Adipose tissue (tissue), 3 donors: ENCODE results near the gene KCNMA1. TPM values are rescaled to one million over a fixed set of nuclear protein-coding genes. Genes with fewer than 3 reads are reported as not detected.

Experiments
- H3K27ac ChIP-seq: one replicate; pipeline ENCODE4 v1.5.1; 2013; ENCODE audit warnings: low read depth, low read length
- WGBS, 3 donors: extraction: QIAGEN DNeasy Blood & Tissue Kit; methylation state at CpG; one replicate each; pipeline ENCODE4 v1.1.7; 2013; 5-methylcytosine and 5-hydroxymethylcytosine counted together
- polyA plus RNA-seq, 3 donors: library from polyadenylated mRNA; stranded (reverse); fragments of 200-250 nt; gene quantifications; one replicate each; pipeline ENCODE4 v1.2.3, GENCODE V29; 2013
- donor health status: healthy with polysubstance abuse.
- donor health status: Bipolar disorder and iron deficiency.
- donor health status: healthy.

KCNMA1 gene
- polyA plus RNA-seq, 3 donors = 2.5 to 5.1 (median 3.8) TPM

GRCh38 chr10:77234599-77234998 is 403.0 kb downstream of the KCNMA1 start:
- no peak overlapping the region for H3K27ac ChIP-seq
- WGBS, 3 donors = 16 to 84% (median 78%) methylated on average over 1 of the region's 1 CpG

GRCh38 chr10:77233466-77233865 is 404.1 kb downstream of the KCNMA1 start:
- no peak overlapping the region for H3K27ac ChIP-seq
- 95 to 97% (median 95%) methylated on average over 7 of the region's 7 CpGs for WGBS, 3 donors

- H3K27ac ChIP-seq = no peak overlapping the region
- WGBS, 3 donors = 79 to 95% (median 83%) methylated on average over 3 of the region's 3 CpGs
Observed at GRCh38 chr10:77231884-77232610, 405.6 kb downstream of the KCNMA1 start.

- 90 to 98% (median 93%) methylated on average over 3 of the region's 3 CpGs for WGBS, 3 donors
- H3K27ac ChIP-seq = no peak overlapping the region
Observed at GRCh38 chr10:77231375-77231774, 406.2 kb downstream of the KCNMA1 start.

- H3K27ac ChIP-seq = no peak overlapping the region
- WGBS, 3 donors = 82 to 91% (median 84%) methylated on average over 5 of the region's 5 CpGs
Observed at GRCh38 chr10:77230194-77230593, 407.4 kb downstream of the KCNMA1 start.

- H3K27ac ChIP-seq = no peak overlapping the region
- WGBS, 3 donors = 89 to 93% (median 93%) methylated on average over 3 of the region's 3 CpGs
Observed at GRCh38 chr10:77229704-77230103, 407.9 kb downstream of the KCNMA1 start.

- WGBS, 3 donors = 74 to 91% (median 90%) methylated on average over 5 of the region's 5 CpGs
- no peak overlapping the region for H3K27ac ChIP-seq
Observed at GRCh38 chr10:77228559-77228958, 409.0 kb downstream of the KCNMA1 start.

- no peak overlapping the region for H3K27ac ChIP-seq
Observed at GRCh38 chr10:77226853-77227565, 410.6 kb downstream of the KCNMA1 start.

- H3K27ac ChIP-seq = no peak overlapping the region
- WGBS, 3 donors = 46 to 70% (median 58%) methylated on average over 4 of the region's 4 CpGs
Observed at GRCh38 chr10:77226452-77226851, 411.2 kb downstream of the KCNMA1 start.

- WGBS, 3 donors = 68 to 81% (median 80%) methylated on average over 2 of the region's 2 CpGs
Observed at GRCh38 chr10:77226020-77226419, 411.6 kb downstream of the KCNMA1 start.

GRCh38 chr10:77223526-77224460 is 413.8 kb downstream of the KCNMA1 start:
- WGBS, 3 donors = 63 to 87% (median 65%) methylated on average over 9 of the region's 9 CpGs
- no peak overlapping the region for H3K27ac ChIP-seq

More at GRCh38 chr10:77226020-77226419, 411.6 kb downstream of the KCNMA1 start:
- H3K27ac ChIP-seq = no peak overlapping the region

- WGBS, 3 donors = 65 to 81% (median 70%) methylated on average over 2 of the region's 2 CpGs
- no peak overlapping the region for H3K27ac ChIP-seq
Observed at GRCh38 chr10:77220150-77220549, 417.5 kb downstream of the KCNMA1 start.

GRCh38 chr10:77219046-77219445 is 418.6 kb downstream of the KCNMA1 start:
- H3K27ac ChIP-seq = no peak overlapping the region
- WGBS, 3 donors = 87 to 95% (median 88%) methylated on average over 6 of the region's 6 CpGs

GRCh38 chr10:77214799-77215198 is 422.8 kb downstream of the KCNMA1 start:
- 71 to 92% (median 89%) methylated on average over 1 of the region's 1 CpG for WGBS, 3 donors
- H3K27ac ChIP-seq = no peak overlapping the region

- H3K27ac ChIP-seq = no peak overlapping the region
Observed at GRCh38 chr10:77212632-77213031, 425.0 kb downstream of the KCNMA1 start.

GRCh38 chr10:77210645-77211044 is 427.0 kb downstream of the KCNMA1 start:
- H3K27ac ChIP-seq = no peak overlapping the region

More at GRCh38 chr10:77212632-77213031, 425.0 kb downstream of the KCNMA1 start:
- 85 to 96% (median 87%) methylated on average over 5 of the region's 5 CpGs for WGBS, 3 donors

- no peak overlapping the region for H3K27ac ChIP-seq
- 87 to 100% (median 89%) methylated on average over 2 of the region's 2 CpGs for WGBS, 3 donors
Observed at GRCh38 chr10:77208684-77209256, 428.8 kb downstream of the KCNMA1 start.

GRCh38 chr10:77207828-77208185 is 429.8 kb downstream of the KCNMA1 start:
- WGBS, 3 donors = 79 to 96% (median 88%) methylated on average over 5 of the region's 5 CpGs
- no peak overlapping the region for H3K27ac ChIP-seq
